ENCODE data around the gene C2orf66.

Gene C2orf66

GRCh38 chr2:196758474-196759377 lies 50.4 kb downstream of the C2orf66 start:
- DNase-seq, result no peak

Data from NCI-H526 (cell line).